Endothelial cell of umbilical vein (primary cell): Measurements from ENCODE around the gene OXTR. TPM values are rescaled to one million over a fixed set of nuclear protein-coding genes. Genes with fewer than 3 reads are reported as not detected.

Experiments
- BruUV-seq: library from RNA; stranded (reverse); fragments of 400-500 nt; replicated peaks from 2 replicates; lab custom pipeline; 2021; lab: Mats Ljungman, UMichigan
- CTCF ChIA-PET: fragments of 300-600, 350-600 bp; sonication (Branson Sonifier 250); formaldehyde crosslinking; loops from one replicate; lab custom pipeline; 2021; ENCODE audit warnings: antibody characterized with exemption, inconsistent platforms; lab: Charles Lee
- POLR2A ChIA-PET: fragments of 300-600, 350-600 bp; sonication (Branson Sonifier 250); formaldehyde crosslinking; loops from one replicate; lab custom pipeline; 2021; ENCODE audit warnings: antibody characterized with exemption, inconsistent platforms; lab: Charles Lee
- DNase-seq: peaks from one replicate; pipeline ENCODE4 v3.0.0-alpha.2; 2011; ENCODE audit warnings: low read depth, low spot score
- FAIRE-seq: peaks from 2 replicates; lab custom pipeline; 2011; peaks lifted over from hg19 to GRCh38; lab: Jason Lieb, UNC
- H2AFZ ChIP-seq: 2 replicates; pipeline ENCODE4 v1.6.0; 2012; ENCODE audit warnings: low read depth, low read length, control low read depth, inconsistent platforms
- H3K27ac ChIP-seq: 2 replicates; pipeline ENCODE4 v1.5.1; 2011; ENCODE audit warnings: low read depth, mild to moderate bottlenecking, control low read depth, low read length, moderate library complexity; ENCODE audit not compliant: insufficient read depth
- H3K27me3 ChIP-seq, 2 experiments: 2 replicates each; pipeline versions ENCODE4 v1.6.0 to v1.6.1; 2011; ENCODE audit warnings: low read length in 2 of 2, mixed read lengths in 1 of 2; ENCODE audit not compliant: control insufficient read depth in 2 of 2, insufficient read depth in 2 of 2
- H3K36me3 ChIP-seq, 2 experiments: 2 replicates in 1 of 2; 3 replicates in 1 of 2; pipeline ENCODE4 v1.5.1; 2011; ENCODE audit warnings: low read length in 2 of 2, mild to moderate bottlenecking in 1 of 2, moderate library complexity in 1 of 2; ENCODE audit not compliant: control insufficient read depth in 2 of 2, insufficient read depth in 2 of 2; ENCODE audit errors: extremely low read depth in 1 of 2
- H3K4me1 ChIP-seq: 3 replicates; pipeline ENCODE4 v1.5.1; 2011; ENCODE audit warnings: mild to moderate bottlenecking, low read length; ENCODE audit not compliant: control insufficient read depth, insufficient read depth; ENCODE audit errors: extremely low read depth
- H3K4me2 ChIP-seq: 2 replicates; pipeline ENCODE4 v1.6.1; 2011; ENCODE audit warnings: low read length, control low read depth, mixed read lengths; ENCODE audit not compliant: insufficient read depth
- H3K4me3 ChIP-seq, 3 experiments: fragments of 200-600 bp in 1 of 3; sonication (generic), shearing (Covaris generic) in 1 of 3; replicated peaks in 1 of 3; 2 replicates each; pipeline ENCODE4 v1.5.1; 2011 to 2016; ENCODE audit warnings: control low read depth in 3 of 3, low read length in 3 of 3, mild to moderate bottlenecking in 2 of 3, inconsistent platforms in 1 of 3, low read depth in 1 of 3, moderate library complexity in 1 of 3; ENCODE audit not compliant: insufficient read depth in 1 of 3
- H3K79me2 ChIP-seq: 2 replicates; pipeline ENCODE4 v1.6.0; 2012; ENCODE audit warnings: low read length, inconsistent platforms; ENCODE audit not compliant: control insufficient read depth, insufficient read depth
- H3K9ac ChIP-seq: replicated peaks from 2 replicates; pipeline ENCODE3; 2011; ENCODE audit warnings: low read length, control low read depth; ENCODE audit not compliant: insufficient read depth; ENCODE audit errors: extremely low read depth
- H3K9me1 ChIP-seq: replicated peaks from 3 replicates; pipeline ENCODE4 v1.6.0; 2011; ENCODE audit warnings: mild to moderate bottlenecking, low read length; ENCODE audit not compliant: control insufficient read depth, insufficient read depth; ENCODE audit errors: extremely low read depth
- H3K9me3 ChIP-seq: replicated peaks from 2 replicates; pipeline ENCODE4 v1.5.1; 2012; ENCODE audit warnings: low read length, inconsistent platforms; ENCODE audit not compliant: control insufficient read depth, insufficient read depth
- H4K20me1 ChIP-seq: replicated peaks from 2 replicates; pipeline ENCODE3; 2011; ENCODE audit warnings: mild to moderate bottlenecking, low read length; ENCODE audit not compliant: control insufficient read depth, insufficient read depth; ENCODE audit errors: extremely low read depth
- CTCF ChIP-seq, 2 donors: IDR thresholded peaks; 1 replicate in 1 of 2; 2 replicates in 1 of 2; pipeline ENCODE4 v1.5.1; 2011; ENCODE audit warnings: low read length in 2 of 2, mild to moderate bottlenecking in 2 of 2, moderate library complexity in 2 of 2, control low read depth in 1 of 2, inconsistent platforms in 1 of 2, low read depth in 1 of 2; ENCODE audit not compliant: insufficient read depth in 1 of 2; ENCODE audit errors: extremely low read depth in 1 of 2
- EZH2 ChIP-seq: IDR thresholded peaks from 2 replicates; pipeline ENCODE4 v1.6.1; 2012; ENCODE audit warnings: borderline replicate concordance, low read depth, mild to moderate bottlenecking, moderate library complexity, low read length, inconsistent platforms; ENCODE audit not compliant: severe bottlenecking
- FOS ChIP-seq: IDR thresholded peaks from 2 replicates; pipeline ENCODE4 v1.6.1; 2011; ENCODE audit warnings: mild to moderate bottlenecking, low read length, moderate library complexity, borderline replicate concordance; ENCODE audit not compliant: insufficient read depth
- GATA2 ChIP-seq: IDR thresholded peaks from 2 replicates; pipeline ENCODE4 v1.7.0; 2011; ENCODE audit warnings: low read depth, mild to moderate bottlenecking, moderate library complexity, mixed read lengths, low read length; ENCODE audit not compliant: insufficient read length, insufficient read depth
- JUN ChIP-seq: IDR thresholded peaks from 2 replicates; pipeline ENCODE4 v1.6.1; 2011; ENCODE audit warnings: borderline replicate concordance, low read depth; ENCODE audit not compliant: insufficient read length, insufficient read depth
- MAX ChIP-seq: IDR thresholded peaks from 2 replicates; pipeline ENCODE4 v1.6.1; 2011; ENCODE audit not compliant: insufficient read depth, insufficient read length
- MYC ChIP-seq: IDR thresholded peaks from one replicate; pipeline ENCODE4 v1.6.1; 2011; ENCODE audit warnings: mild to moderate bottlenecking, low read depth, low read length
- POLR2A ChIP-seq: IDR thresholded peaks from 2 replicates; pipeline ENCODE4 v1.6.1; 2012; ENCODE audit warnings: low read depth, mild to moderate bottlenecking, control low read depth, low read length
- POLR2AphosphoS5 ChIP-seq: IDR thresholded peaks from 2 replicates; pipeline ENCODE4 v1.6.1; 2012; ENCODE audit warnings: low read depth, mild to moderate bottlenecking, control low read depth, low read length, moderate library complexity; ENCODE audit not compliant: insufficient read depth
- dilution Hi-C: fragments of 300-500 bp; cut with MboI; formaldehyde crosslinking; loops from one replicate; pipeline ENCODE4 v1.15.0; 2019; ENCODE audit warnings: low sequenced_read_pairs; ENCODE audit not compliant: extremely low pct_ligation_motif_present
- intact Hi-C: fragments of 100-400 bp; cut with micrococcal nuclease; formaldehyde crosslinking; loops from one replicate; pipeline ENCODE4 v1.10.0; 2022
- polyA plus RNA-seq, 4 experiments: library from polyadenylated mRNA; depleted of rRNA in 3 of 4; stranded (reverse) in 3 of 4; unstranded in 1 of 4; fragments of >200 nt; gene quantifications; 2 replicates each; pipeline versions ENCODE4 v1.2.1 to v1.2.3, GENCODE V29; 2011 to 2012; ENCODE audit warnings: missing spikeins in 1 of 4
- total RNA-seq: library from RNA; stranded (reverse); gene quantifications from 2 replicates; pipeline ENCODE4 v1.2.3, GENCODE V29; 2021

OXTR gene
- total and polyA plus RNA-seq, 2 donors (not counting 3 experiments of a cell fraction or from before 2014, with no cell fraction given), result 0.12 to 0.40 TPM

- dilution Hi-C loops, result no loop called here
- FAIRE-seq (no peak), DNase-seq (no peak)
- Histone ChIP-seq H3K9me1 (no peaks in the 10 kb centered on the region), H3K27ac (no peak overlapping the region), H3K9me3 (no peaks in the 10 kb centered on the region), H3K36me3 (no peaks in the 10 kb centered on the region), H3K9ac (no peak overlapping the region), H3K27me3 (no peaks in the 10 kb centered on the region), H3K4me3 (no peak overlapping the region), H4K20me1 (no peaks in the 10 kb centered on the region), H2AFZ (no peak overlapping the region), H3K4me2 (no peak overlapping the region), H3K4me1 (no peaks in the 10 kb centered on the region), H3K79me2 (no peaks in the 10 kb centered on the region)
- POLR2A ChIA-PET, result no interaction called here
- intact Hi-C loops, result no loop called here
- TF ChIP-seq GATA2, result no peak
- TF ChIP-seq FOS, result no peak
- no peak for TF ChIP-seq JUN
- TF ChIP-seq MYC, result no peak
- TF ChIP-seq POLR2A, result no peak
- TF ChIP-seq POLR2AphosphoS5, result no peak
- TF ChIP-seq MAX, result no peak
- TF ChIP-seq EZH2, result no peak
- no peak for TF ChIP-seq CTCF (IDR thresholded peaks at IDR 0.05; ENCODE audit: extremely low read depth in 1 of 2, insufficient read depth in 1 of 2, low read depth in 1 of 2, low read length in 2 of 2)
- CTCF ChIA-PET, result interaction anchor here (1.2 to 1.9 kb wide), 2 partner anchors 9 to 19 kb away, joined by 3 to 6 read pairs; partner anchors contain the start of gene OXTR
- no TSS peak for BruUV-seq
Measured at GRCh38 chr3:8760091-8760490, 9.3 kb downstream of the OXTR start.
